Muscle of leg (tissue), 11 donors: Measurements from ENCODE around the gene POLA2. TPM values are rescaled to one million over a fixed set of nuclear protein-coding genes. Genes with fewer than 3 reads are reported as not detected.
"Not testable (repeated sequence)": the region's sequence is repeated elsewhere in the genome, so short reads cannot be mapped to it uniquely, and the experiment has no call there.

Experiments
- DNase-seq: peaks from one replicate; pipeline ENCODE4 v3.0.0; 2013
- H3K27ac ChIP-seq: one replicate; pipeline ENCODE4 v1.5.1; 2013; ENCODE audit warnings: mild to moderate bottlenecking, low read length, control low read depth
- H3K27me3 ChIP-seq: one replicate; pipeline ENCODE4 v1.6.1; 2013; ENCODE audit warnings: low read length; ENCODE audit not compliant: control insufficient read depth, insufficient read depth
- H3K36me3 ChIP-seq: one replicate; pipeline ENCODE4 v1.6.1; 2013; ENCODE audit warnings: low read length; ENCODE audit not compliant: control insufficient read depth, insufficient read depth
- H3K4me1 ChIP-seq: one replicate; pipeline ENCODE4 v1.6.1; 2013; ENCODE audit warnings: low read length; ENCODE audit not compliant: control insufficient read depth, insufficient read depth
- H3K4me3 ChIP-seq: one replicate; pipeline ENCODE4 v1.5.1; 2013; ENCODE audit warnings: low read length, control low read depth
- H3K9me3 ChIP-seq: replicated peaks from 2 replicates; pipeline ENCODE4 v1.6.1; 2013; ENCODE audit warnings: low read depth, low read length; ENCODE audit not compliant: control insufficient read depth
- WGBS: methylation state at CpG from one replicate; pipeline ENCODE4 v1.1.5; 2013; ENCODE audit warnings: missing lambda C conversion rate; ENCODE audit not compliant: insufficient coverage; 5-methylcytosine and 5-hydroxymethylcytosine counted together
- polyA plus RNA-seq, 8 donors: library from polyadenylated mRNA; unstranded; fragments of 120-200 nt; gene quantifications; one replicate each; pipeline versions ENCODE4 v1.2.1 to v1.2.3, GENCODE V29; 2013; ENCODE audit warnings: inconsistent platforms in 1 of 8, low replicate concordance in 1 of 8; ENCODE audit not compliant: insufficient read length in 8 of 8, insufficient read depth in 1 of 8
- total RNA-seq: library from RNA; stranded (reverse); fragments of 120-200 nt; gene quantifications from one replicate; pipeline ENCODE4 v1.2.4, GENCODE V29; 2013

The POLA2 gene
- total and polyA plus RNA-seq, 9 donors, result 18.8 to 64.7 (median 51.0) TPM

DNA sequence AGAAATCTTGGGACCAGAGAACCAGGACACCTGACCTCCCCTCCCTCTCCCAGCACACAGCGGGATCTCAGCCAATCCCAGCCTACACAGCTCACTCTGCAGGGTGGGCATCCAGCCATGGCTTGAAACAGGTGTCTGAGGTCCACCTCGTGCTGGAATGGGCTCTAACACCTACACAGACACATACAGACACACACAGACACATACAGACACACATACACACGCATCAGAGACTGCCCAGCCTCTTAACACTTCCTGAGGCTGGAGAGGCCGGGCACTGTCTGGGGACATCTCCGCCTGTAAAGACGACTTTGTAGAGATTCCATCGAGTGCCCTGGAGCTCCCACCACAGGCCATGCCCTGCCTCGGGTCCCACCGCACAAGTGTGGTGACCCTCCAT lies 43.3 kb upstream of the POLA2 start:
- H3K4me3 ChIP-seq, result no peak overlapping the region
- WGBS, result 86% methylated on average over 7 of the region's 9 CpGs
- no peak for DNase-seq
- peaks cover 2% of the 10 kb centered on the region for H3K27me3 ChIP-seq
- peaks cover 12% of the 10 kb centered on the region for H3K4me1 ChIP-seq
- no peak overlapping the region for H3K27ac ChIP-seq
- H3K9me3 ChIP-seq, result no peaks in the 10 kb centered on the region
- peaks cover under 1% of the 10 kb centered on the region for H3K36me3 ChIP-seq

DNA sequence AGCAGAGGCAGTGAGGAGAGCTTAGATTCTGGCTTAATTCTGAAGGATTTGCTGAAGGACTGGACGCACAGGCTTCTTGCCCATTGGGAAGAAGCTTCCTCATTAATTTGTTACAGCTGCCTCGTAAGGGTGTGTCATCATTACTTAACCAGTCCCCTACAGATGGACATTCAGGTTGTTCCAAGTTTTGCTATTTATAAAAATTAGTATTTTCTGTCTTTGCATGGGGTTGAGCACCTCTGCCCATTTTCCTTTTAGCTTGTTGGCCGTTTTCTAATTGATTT lies 41.9 kb upstream of the POLA2 start:
- DNase-seq, result peak; percentile 84

DNA sequence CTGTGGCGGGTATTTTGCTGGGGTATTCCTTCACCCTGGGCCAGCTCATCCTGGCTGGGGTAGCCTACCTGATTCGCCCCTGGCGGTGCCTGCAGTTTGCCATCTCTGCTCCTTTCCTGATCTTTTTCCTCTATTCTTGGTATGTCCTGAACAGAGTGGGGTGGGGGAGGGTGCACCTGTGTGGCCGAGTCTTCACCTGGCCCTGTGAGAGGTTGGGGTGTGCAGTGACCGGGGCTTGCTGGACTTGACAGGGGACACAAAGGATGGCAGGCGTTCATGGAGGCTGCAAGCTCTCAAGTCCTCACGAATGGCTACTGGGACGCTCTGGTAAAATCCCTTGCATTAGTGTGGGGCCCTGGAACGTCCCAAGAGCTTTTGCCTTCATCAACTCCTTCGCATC lies 40.7 kb upstream of the POLA2 start:
- H3K27me3 ChIP-seq, result peaks cover 11% of the 10 kb centered on the region
- DNase-seq, result no peak
- H3K36me3 ChIP-seq, result peaks cover 4% of the 10 kb centered on the region
- WGBS, result 71% methylated on average over 2 of the region's 10 CpGs
- H3K4me1 ChIP-seq, result peaks cover 18% of the 10 kb centered on the region
- no peak overlapping the region for H3K27ac ChIP-seq
- H3K4me3 ChIP-seq, result no peak overlapping the region
- no peaks in the 10 kb centered on the region for H3K9me3 ChIP-seq

More for the DNA sequence above, 41.9 kb upstream of the POLA2 start:
- peaks cover 4% of the 10 kb centered on the region for H3K36me3 ChIP-seq
- no peak overlapping the region for H3K4me3 ChIP-seq
- H3K27me3 ChIP-seq, result peaks cover 2% of the 10 kb centered on the region
- H3K27ac ChIP-seq, result no peak overlapping the region
- no CpG with 5 or more reads among the region's 3 CpGs for WGBS
- H3K9me3 ChIP-seq, result no peaks in the 10 kb centered on the region
- peaks cover 8% of the 10 kb centered on the region for H3K4me1 ChIP-seq

DNA sequence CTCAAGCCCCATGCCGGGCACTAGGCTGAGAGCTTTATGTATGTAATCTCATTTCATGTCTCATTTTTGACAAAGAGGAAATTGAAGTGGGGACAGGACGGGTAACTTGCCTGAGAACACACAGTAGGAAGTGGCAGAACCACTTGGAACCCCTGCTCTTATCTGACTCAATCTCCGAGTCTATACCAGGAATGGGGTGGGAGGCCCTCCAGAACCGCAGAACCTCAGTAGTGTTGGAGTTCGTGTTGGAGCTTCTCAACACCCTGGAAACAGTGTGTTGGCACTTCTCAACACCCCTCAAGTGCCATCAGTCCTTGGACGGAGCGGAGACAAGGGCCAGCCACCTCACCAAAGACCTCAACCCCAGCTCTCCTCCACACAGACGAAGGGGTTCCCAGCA lies 38.8 kb upstream of the POLA2 start:
- peaks cover 14% of the 10 kb centered on the region for H3K27me3 ChIP-seq
- no peak overlapping the region for H3K4me3 ChIP-seq
- no peak for DNase-seq
- WGBS, result 85% methylated on average over 5 of the region's 8 CpGs
- peaks cover 19% of the 10 kb centered on the region for H3K4me1 ChIP-seq
- peaks cover 4% of the 10 kb centered on the region for H3K36me3 ChIP-seq
- H3K27ac ChIP-seq, result no peak overlapping the region
- no peaks in the 10 kb centered on the region for H3K9me3 ChIP-seq

DNA sequence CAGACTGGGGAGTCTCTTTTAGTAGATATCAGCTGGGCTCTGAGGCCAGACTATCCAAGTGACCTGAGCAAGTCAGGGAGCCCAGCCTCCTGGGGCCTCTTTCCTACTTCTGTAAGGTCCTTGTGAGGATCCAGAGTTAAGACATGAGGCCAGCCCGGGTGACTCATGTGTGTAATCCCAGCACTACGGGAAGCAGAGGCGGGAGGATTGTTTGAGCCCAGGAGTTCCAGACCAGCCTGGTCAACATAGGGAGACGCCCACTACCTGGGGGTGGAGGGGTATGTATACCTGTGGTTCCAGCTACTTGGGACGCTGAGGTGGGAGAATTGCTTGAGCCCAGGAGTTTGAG lies 36.9 kb upstream of the POLA2 start:
- Histone ChIP-seq H3K9me3 (peaks cover 2% of the 10 kb centered on the region), H3K36me3 (peaks cover 4% of the 10 kb centered on the region), H3K27ac (no peak overlapping the region), H3K27me3 (peaks cover 12% of the 10 kb centered on the region), H3K4me3 (no peak overlapping the region), H3K4me1 (peaks cover 13% of the 10 kb centered on the region)
- DNase-seq, result no peak
- 28% methylated on average over 4 of the region's 5 CpGs for WGBS

DNA sequence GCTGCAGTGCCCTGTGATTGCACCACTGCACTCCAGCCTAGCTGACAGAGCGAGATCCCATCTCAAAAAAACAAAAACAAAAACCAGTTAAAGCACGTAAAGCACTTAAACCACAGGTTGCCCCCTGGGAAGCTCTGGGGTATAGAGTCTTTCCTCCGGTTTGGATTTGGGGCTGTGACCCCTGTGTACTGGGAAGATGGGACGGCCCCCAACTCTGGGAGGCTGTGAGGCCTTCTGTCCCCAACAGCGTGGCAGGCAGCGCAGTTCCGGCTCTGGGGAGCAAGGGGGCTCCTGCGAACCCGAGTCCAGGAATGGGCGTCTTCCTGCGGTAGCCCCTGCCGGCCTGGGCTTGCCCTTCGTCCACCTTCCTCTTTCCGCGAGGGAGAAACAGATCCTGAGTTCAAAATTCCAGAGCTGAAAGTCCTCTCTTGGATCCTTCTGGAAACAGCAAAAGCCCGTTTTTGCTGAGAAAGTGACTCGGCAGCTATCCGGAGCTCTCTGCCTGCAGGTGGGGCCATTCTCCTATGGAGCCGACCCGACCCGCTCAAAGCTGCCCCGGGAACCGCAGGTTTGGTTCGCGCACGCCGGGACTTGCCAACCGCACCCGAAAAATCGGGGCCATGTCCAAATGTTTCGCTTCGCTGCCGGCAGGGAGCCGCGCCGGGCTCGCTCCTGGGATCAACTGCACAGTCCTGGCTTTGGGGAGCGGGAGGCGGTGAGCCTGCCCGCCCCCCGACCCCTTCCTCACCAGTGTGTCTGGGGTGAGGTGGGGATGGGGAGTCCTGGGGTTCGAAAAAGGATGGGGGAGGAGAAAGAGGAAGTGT lies 36.3 kb upstream of the POLA2 start:
- peaks cover 12% of the 10 kb centered on the region for H3K27me3 ChIP-seq
- WGBS, result 2% methylated on average over 34 of the region's 42 CpGs
- DNase-seq, result peak; percentile 76
- no peak overlapping the region for H3K27ac ChIP-seq
- peak overlapping the region; percentile 38 for H3K4me3 ChIP-seq
- H3K4me1 ChIP-seq, result peaks cover 13% of the 10 kb centered on the region
- H3K36me3 ChIP-seq, result peaks cover 4% of the 10 kb centered on the region
- H3K9me3 ChIP-seq, result peaks cover 2% of the 10 kb centered on the region

DNA sequence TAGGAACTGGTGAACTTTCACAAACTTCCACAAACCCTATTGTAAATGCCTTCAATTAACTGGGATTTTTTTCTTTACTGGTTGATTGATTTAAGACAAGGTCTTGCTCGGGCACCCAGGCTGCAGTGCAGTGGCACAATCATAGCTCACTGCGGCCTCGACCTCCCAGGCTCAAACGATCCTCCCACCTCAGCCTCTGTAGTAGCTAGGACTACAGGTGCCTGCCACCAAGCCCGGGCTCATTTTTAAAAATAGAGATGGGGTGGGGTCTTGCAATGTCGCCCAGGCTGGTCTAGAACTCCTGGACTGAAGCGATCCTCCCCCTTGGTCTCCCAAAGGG lies 35.7 kb upstream of the POLA2 start:
- peaks cover 12% of the 10 kb centered on the region for H3K27me3 ChIP-seq
- H3K36me3 ChIP-seq, result peaks cover 4% of the 10 kb centered on the region
- H3K4me3 ChIP-seq, result peak overlapping the region; percentile 38
- peaks cover 13% of the 10 kb centered on the region for H3K4me1 ChIP-seq
- WGBS, result no CpG with 5 or more reads among the region's 7 CpGs
- peaks cover 2% of the 10 kb centered on the region for H3K9me3 ChIP-seq
- no peak overlapping the region for H3K27ac ChIP-seq
- DNase-seq, result no peak

DNA sequence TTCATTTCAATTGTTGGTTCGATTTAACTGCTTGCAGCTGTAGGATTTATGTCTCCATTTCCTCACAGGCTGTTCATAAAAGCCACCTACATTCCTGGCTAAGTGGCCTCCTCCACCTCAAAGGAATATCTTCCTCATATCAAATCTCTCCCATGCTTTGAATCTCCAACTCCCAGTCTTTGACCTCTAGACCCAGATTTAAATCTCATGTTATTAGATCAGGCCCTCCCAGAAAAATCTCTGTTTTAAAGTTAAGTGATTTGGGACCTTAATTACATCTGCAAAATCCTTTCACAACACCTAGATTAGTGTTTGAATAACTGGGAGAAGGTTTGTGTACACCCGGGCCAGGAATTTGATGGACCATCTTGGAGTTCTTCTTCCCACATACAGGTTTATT lies 33.9 kb upstream of the POLA2 start:
- no peak overlapping the region for H3K4me3 ChIP-seq
- DNase-seq, result no peak
- 50% methylated on average over 1 of the region's 2 CpGs for WGBS

DNA sequence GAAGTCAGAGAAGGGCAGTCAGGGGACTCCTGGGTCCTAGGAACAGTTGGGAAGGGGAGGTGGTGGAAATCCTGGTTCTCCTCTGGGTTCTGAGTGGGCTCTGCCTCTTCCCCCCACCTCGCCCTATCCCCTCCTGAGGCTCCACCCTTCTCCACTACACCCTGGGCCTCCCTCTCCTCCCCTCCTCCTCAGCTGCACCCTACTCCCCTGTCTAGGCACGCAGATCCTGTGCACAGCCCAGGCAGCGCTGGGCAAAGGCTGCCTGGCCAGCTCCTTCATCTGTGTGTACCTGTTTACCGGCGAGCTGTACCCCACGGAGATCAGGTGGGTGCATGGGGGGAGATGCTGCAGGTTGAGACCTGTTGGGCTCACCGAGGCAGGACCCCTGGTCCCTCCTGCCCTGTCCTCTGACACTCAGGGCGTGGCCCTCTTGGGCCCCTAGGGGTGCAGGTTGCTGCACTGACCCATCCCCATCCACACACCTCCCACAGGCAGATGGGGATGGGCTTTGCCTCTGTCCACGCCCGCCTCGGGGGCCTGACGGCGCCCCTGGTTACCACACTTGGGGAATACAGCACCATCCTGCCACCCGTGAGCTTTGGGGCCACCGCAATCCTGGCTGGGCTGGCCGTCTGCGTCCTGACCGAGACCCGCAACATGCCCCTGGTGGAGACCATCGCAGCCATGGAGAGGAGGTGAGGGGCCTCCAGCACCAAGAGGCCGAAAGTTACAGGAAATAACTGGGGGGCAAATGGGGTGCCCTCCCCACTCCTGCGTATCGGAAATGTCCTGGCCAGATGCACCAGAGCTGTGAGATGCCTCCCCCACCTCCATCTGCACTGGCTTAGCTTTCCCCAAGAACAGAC lies 25.3 kb upstream of the POLA2 start:
- 64% methylated on average over 22 of the region's 23 CpGs for WGBS
- Histone ChIP-seq H3K4me3 (no peak overlapping the region), H3K4me1 (no peaks in the 10 kb centered on the region), H3K36me3 (no peaks in the 10 kb centered on the region), H3K9me3 (no peaks in the 10 kb centered on the region), H3K27me3 (peaks cover 6% of the 10 kb centered on the region), H3K27ac (no peak overlapping the region)
- no peak for DNase-seq

More for the DNA sequence above, 33.9 kb upstream of the POLA2 start:
- Histone ChIP-seq H3K9me3 (peaks cover 2% of the 10 kb centered on the region), H3K27me3 (peaks cover 12% of the 10 kb centered on the region), H3K36me3 (peaks cover 4% of the 10 kb centered on the region), H3K27ac (no peak overlapping the region), H3K4me1 (peaks cover 13% of the 10 kb centered on the region)

DNA sequence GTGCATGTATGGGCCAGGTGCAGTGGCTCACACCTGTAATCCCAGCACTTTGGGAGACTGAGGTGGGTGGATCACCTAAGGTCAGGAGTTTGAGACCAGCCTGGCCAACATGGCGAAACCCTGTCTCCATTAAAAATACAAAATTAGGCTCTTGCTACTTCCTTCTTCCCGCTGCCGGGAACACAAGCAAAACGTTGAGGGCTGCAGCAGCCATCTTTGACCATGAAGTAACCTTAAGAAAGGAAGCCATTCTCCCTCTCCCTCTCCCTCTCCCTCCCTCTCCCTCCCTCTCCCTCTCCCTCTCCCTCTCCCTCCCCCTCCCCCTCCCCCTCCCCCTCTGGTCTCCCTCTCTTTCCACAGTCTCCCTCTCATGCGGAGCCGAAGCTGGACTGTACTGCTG lies 23.5 kb upstream of the POLA2 start:
- not testable (repeated sequence) for H3K36me3 ChIP-seq, H3K4me3 ChIP-seq, H3K4me1 ChIP-seq, DNase-seq, H3K27ac ChIP-seq, H3K27me3 ChIP-seq, H3K9me3 ChIP-seq
- WGBS, result no CpG with 5 or more reads among the region's 6 CpGs
